IMR-90 (cell line): ENCODE measurements around the gene TP73. TPM values are rescaled to one million over a fixed set of nuclear protein-coding genes. Genes with fewer than 3 reads are reported as not detected.
A peak's percentile ranks its signal among the peaks of the same experiment; 100 is the strongest.

ENCODE experiments used
- ATAC-seq: fragments of 200-7000 bp; cut with Tn5 transposase; 2 replicates; pipeline ENCODE4 v1.9.1; 2020; ENCODE audit warnings: low read depth, mild to moderate bottlenecking, moderate library complexity
- BruUV-seq: library from RNA; stranded (reverse); fragments of 400-500 nt; replicated peaks from 2 replicates; lab custom pipeline; 2021; lab: Mats Ljungman, UMichigan
- CTCF ChIA-PET: fragments of 300-600 bp; formaldehyde crosslinking; extraction: SDS; loops from one replicate; lab custom pipeline; 2021; ENCODE audit warnings: antibody characterized with exemption; lab: Yijun Ruan, JAX
- POLR2A ChIA-PET: fragments of 300-600 bp; sonication (Branson Sonifier 250); formaldehyde crosslinking; loops from one replicate; lab custom pipeline; 2022; ENCODE audit warnings: antibody characterized with exemption; ENCODE audit not compliant: unreplicated experiment; lab: Charles Lee
- DNase-seq: peaks from one replicate; pipeline ENCODE4 v3.0.0; 2013
- H2AFZ ChIP-seq: replicated peaks from 2 replicates; pipeline ENCODE3; 2013; ENCODE audit warnings: low read length, mild to moderate bottlenecking; ENCODE audit not compliant: poor library complexity
- H2AK5ac ChIP-seq: 2 replicates; pipeline ENCODE4 v1.6.1; 2013; ENCODE audit warnings: low read depth, low read length, inconsistent platforms
- H2AK9ac ChIP-seq: replicated peaks from 2 replicates; pipeline ENCODE3; 2013; ENCODE audit warnings: mild to moderate bottlenecking, low read depth, low read length, moderate library complexity; ENCODE audit not compliant: poor library complexity
- H2BK120ac ChIP-seq: 2 replicates; pipeline ENCODE4 v1.6.1; 2013; ENCODE audit warnings: low read depth, low read length, inconsistent platforms
- H2BK15ac ChIP-seq: 3 replicates; pipeline ENCODE4 v1.6.1; 2013; ENCODE audit warnings: low read depth, low read length, inconsistent platforms
- H2BK20ac ChIP-seq: 2 replicates; pipeline ENCODE4 v1.6.1; 2013; ENCODE audit warnings: low read depth, mild to moderate bottlenecking, inconsistent platforms, low read length, moderate library complexity
- H2BK5ac ChIP-seq: 2 replicates; pipeline ENCODE4 v1.6.1; 2013; ENCODE audit warnings: mild to moderate bottlenecking, low read depth, low read length, inconsistent platforms; ENCODE audit not compliant: poor library complexity, severe bottlenecking
- H3K14ac ChIP-seq: replicated peaks from 2 replicates; pipeline ENCODE4 v1.6.1; 2013; ENCODE audit warnings: low read depth, low read length, inconsistent platforms
- H3K18ac ChIP-seq: 2 replicates; pipeline ENCODE4 v1.6.1; 2013; ENCODE audit warnings: low read depth, low read length, control low read depth
- H3K23ac ChIP-seq: 2 replicates; pipeline ENCODE4 v1.6.1; 2013; ENCODE audit warnings: low read depth, low read length, inconsistent platforms
- H3K27ac ChIP-seq: 2 replicates; pipeline ENCODE4 v1.5.1; 2013; ENCODE audit warnings: mild to moderate bottlenecking, control low read depth, low read length; ENCODE audit not compliant: insufficient read depth
- H3K27me3 ChIP-seq: 2 replicates; pipeline ENCODE4 v1.6.1; 2013; ENCODE audit warnings: low read length; ENCODE audit not compliant: control insufficient read depth, insufficient read depth
- H3K36me3 ChIP-seq: 2 replicates; pipeline ENCODE4 v1.6.1; 2013; ENCODE audit warnings: low read length, mixed read lengths; ENCODE audit not compliant: control insufficient read depth, insufficient read depth
- H3K4ac ChIP-seq: 2 replicates; pipeline ENCODE4 v1.6.1; 2013; ENCODE audit warnings: low read depth, low read length, inconsistent platforms
- H3K4me1 ChIP-seq: 2 replicates; pipeline ENCODE4 v1.6.1; 2013; ENCODE audit warnings: low read length, mixed read lengths; ENCODE audit not compliant: control insufficient read depth, insufficient read depth
- H3K4me2 ChIP-seq: 2 replicates; pipeline ENCODE4 v1.6.1; 2013; ENCODE audit warnings: low read depth, mild to moderate bottlenecking, control low read depth, low read length, moderate library complexity
- H3K4me3 ChIP-seq: 2 replicates; pipeline ENCODE4 v1.5.1; 2013; ENCODE audit warnings: low read depth, mild to moderate bottlenecking, control low read depth, low read length, moderate library complexity; ENCODE audit not compliant: insufficient read depth
- H3K56ac ChIP-seq: 2 replicates; pipeline ENCODE4 v1.6.1; 2013; ENCODE audit warnings: low read length, inconsistent platforms; ENCODE audit not compliant: insufficient read depth; ENCODE audit errors: extremely low read depth
- H3K79me1 ChIP-seq, 2 experiments: 2 replicates each; pipeline ENCODE4 v1.6.1; 2013; ENCODE audit warnings: low read length in 2 of 2, inconsistent platforms in 1 of 2, low read depth in 1 of 2
- H3K9ac ChIP-seq: 2 replicates; pipeline ENCODE4 v1.6.1; 2013; ENCODE audit warnings: low read depth, low read length, control low read depth
- H3K9me1 ChIP-seq: 2 replicates; pipeline ENCODE4 v1.6.1; 2013; ENCODE audit warnings: low read length, inconsistent platforms; ENCODE audit not compliant: insufficient read depth
- H3K9me3 ChIP-seq: 2 replicates; pipeline ENCODE4 v1.6.1; 2013; ENCODE audit warnings: low read length; ENCODE audit not compliant: control insufficient read depth, insufficient read depth
- H4K20me1 ChIP-seq: 2 replicates; pipeline ENCODE4 v1.6.1; 2013; ENCODE audit warnings: low read length, inconsistent platforms; ENCODE audit not compliant: insufficient read depth
- H4K5ac ChIP-seq: 2 replicates; pipeline ENCODE4 v1.6.1; 2013; ENCODE audit warnings: mild to moderate bottlenecking, low read depth, low read length, control low read depth
- H4K8ac ChIP-seq, 2 experiments: 2 replicates each; pipeline ENCODE4 v1.6.1; 2013; ENCODE audit warnings: low read depth in 2 of 2, low read length in 2 of 2, control low read depth in 1 of 2, inconsistent platforms in 1 of 2
- H4K91ac ChIP-seq: 2 replicates; pipeline ENCODE4 v1.6.1; 2013; ENCODE audit warnings: low read depth, low read length, inconsistent platforms; ENCODE audit not compliant: insufficient read depth
- BHLHE40 ChIP-seq: fragments of 150-350 bp; IDR thresholded peaks from 2 replicates; pipeline ENCODE4 v1.6.1; 2016; ENCODE audit warnings: mild to moderate bottlenecking, low read depth, low read length
- CEBPB ChIP-seq: IDR thresholded peaks from 2 replicates; pipeline ENCODE4 v1.6.1; 2012; ENCODE audit warnings: low read depth, low read length, improper control_type of control experiment
- CHD1 ChIP-seq: IDR thresholded peaks from 2 replicates; pipeline ENCODE4 v1.6.1; 2012; ENCODE audit warnings: low read depth, low read length, improper control_type of control experiment
- CTCF ChIP-seq: conservative IDR thresholded peaks from 2 replicates; pipeline ENCODE4 v1.5.1; 2012; ENCODE audit warnings: mild to moderate bottlenecking, low read depth, low read length, improper control_type of control experiment
- FOS ChIP-seq: fragments of 150-350 bp; IDR thresholded peaks from 2 replicates; pipeline ENCODE4 v1.6.1; 2016; ENCODE audit warnings: low read depth, low read length
- MAFK ChIP-seq: IDR thresholded peaks from 2 replicates; pipeline ENCODE4 v1.6.1; 2012; ENCODE audit warnings: low read depth, low read length, improper control_type of control experiment
- MAZ ChIP-seq: IDR thresholded peaks from 2 replicates; pipeline ENCODE4 v1.6.1; 2012; ENCODE audit warnings: low read depth, mild to moderate bottlenecking, low read length, improper control_type of control experiment, moderate library complexity, borderline replicate concordance
- MXI1 ChIP-seq: IDR thresholded peaks from 2 replicates; pipeline ENCODE4 v1.6.1; 2012; ENCODE audit warnings: low read depth, mild to moderate bottlenecking, low read length, moderate library complexity, borderline replicate concordance
- NFE2L2 ChIP-seq: fragments of 150-350 bp; IDR thresholded peaks from 2 replicates; pipeline ENCODE4 v1.6.1; 2016; ENCODE audit warnings: low read depth, mild to moderate bottlenecking, low read length
- POLR2A ChIP-seq: IDR thresholded peaks from 2 replicates; pipeline ENCODE4 v1.6.1; 2012; ENCODE audit warnings: mild to moderate bottlenecking, low read depth, low read length
- RAD21 ChIP-seq: IDR thresholded peaks from 2 replicates; pipeline ENCODE4 v1.6.1; 2012; ENCODE audit warnings: low read length, improper control_type of control experiment
- RCOR1 ChIP-seq: IDR thresholded peaks from 2 replicates; pipeline ENCODE4 v1.6.1; 2012; ENCODE audit warnings: mild to moderate bottlenecking, low read length, improper control_type of control experiment; ENCODE audit not compliant: insufficient replicate concordance
- RFX5 ChIP-seq: IDR thresholded peaks from 2 replicates; pipeline ENCODE4 v1.8.0; 2012; ENCODE audit warnings: low read depth, mild to moderate bottlenecking, low read length, moderate library complexity
- SMC3 ChIP-seq: fragments of 150-350 bp; IDR thresholded peaks from 2 replicates; pipeline ENCODE4 v1.6.1; 2016; ENCODE audit warnings: low read depth, mild to moderate bottlenecking, antibody characterized with exemption, low read length, moderate library complexity
- USF2 ChIP-seq: fragments of 150-350 bp; IDR thresholded peaks from 2 replicates; pipeline ENCODE4 v1.6.1; 2017; ENCODE audit warnings: mild to moderate bottlenecking, antibody characterized with exemption, low read length, low read depth
- WGBS, 2 experiments: methylation state at CpG; one replicate each; pipeline versions ENCODE4 v1.1.5 to v1.1.7; 2013; ENCODE audit warnings: missing lambda C conversion rate in 2 of 2; ENCODE audit not compliant: insufficient read length in 1 of 2; ENCODE audit errors: extremely low coverage in 2 of 2; 5-methylcytosine and 5-hydroxymethylcytosine counted together
- dilution Hi-C: fragments of 300-500 bp; cut with HindIII; formaldehyde crosslinking; loops from one replicate; pipeline ENCODE4 v1.14.3; 2018; ENCODE audit warnings: low sequenced_read_pairs; ENCODE audit not compliant: unreplicated experiment
- in situ Hi-C: fragments of 300-500 bp; cut with MboI; formaldehyde crosslinking; loops from 3 replicates; pipeline ENCODE4 v1.14.3; 2019; ENCODE audit warnings: low sequenced_read_pairs, inconsistent platforms, mixed read lengths
- intact Hi-C: fragments of 100-400 bp; cut with micrococcal nuclease; formaldehyde crosslinking; loops from 2 replicates; pipeline ENCODE4 v1.10.0; 2022
- polyA plus RNA-seq, 3 experiments: library from polyadenylated mRNA; depleted of rRNA; stranded (reverse); fragments of >200 nt; gene quantifications; 2 replicates each; pipeline ENCODE4 v1.2.3, GENCODE V29; 2012; ENCODE audit warnings: low replicate concordance in 1 of 3
- total RNA-seq: library from RNA; depleted of rRNA; stranded (reverse); fragments of >200 nt; gene quantifications from 2 replicates; pipeline ENCODE4 v1.2.3, GENCODE V29; 2012

The TP73 gene
- total and polyA plus RNA-seq, 2 of the 4 experiments (the other 2 are of a cell fraction): not detected

GRCh38 chr1:3702990-3703728 lies 50.8 kb downstream of the TP73 start:
- intact Hi-C loops: no loop called here
- POLR2A ChIA-PET: no interaction called here
- TF ChIP-seq RAD21 (no peak), USF2 (no peak), CTCF (no peak), CHD1 (no peak), RCOR1 (no peak), FOS (no peak), CEBPB (no peak), MAZ (no peak), POLR2A (no peak), RFX5 (no peak), NFE2L2 (no peak), SMC3 (no peak), BHLHE40 (no peak), MAFK (no peak), MXI1 (no peak)

More at GRCh38 chr1:3702990-3703728, 50.8 kb downstream of the TP73 start:
- in situ Hi-C loops (no loop called here), dilution Hi-C loops (no loop called here)
- Histone ChIP-seq H3K14ac (no peak overlapping the region), H3K4ac (no peak overlapping the region), H3K4me3 (no peak overlapping the region), H3K79me1 (no peaks in the 10 kb centered on the region), H2BK120ac (no peak overlapping the region), H3K56ac (no peak overlapping the region), H4K20me1 (no peaks in the 10 kb centered on the region), H2AFZ (peak overlapping the region; percentile 32), H2BK20ac (no peak overlapping the region), H3K27ac (no peak overlapping the region), H3K27me3 (peaks cover 44% of the 10 kb centered on the region), H2AK9ac (no peak overlapping the region), H2BK15ac (no peak overlapping the region), H3K23ac (no peak overlapping the region), H3K18ac (no peak overlapping the region), H3K9ac (no peak overlapping the region), H3K9me1 (no peaks in the 10 kb centered on the region), H3K4me1 (no peaks in the 10 kb centered on the region), H4K5ac (no peak overlapping the region), H3K9me3 (no peaks in the 10 kb centered on the region), H2BK5ac (no peak overlapping the region), H4K91ac (no peak overlapping the region), H3K4me2 (no peak overlapping the region), H2AK5ac (no peak overlapping the region), H4K8ac (no peak overlapping the region), H3K36me3 (no peaks in the 10 kb centered on the region)
- DNase-seq (peak; percentile 10), ATAC-seq (peak; percentile 18; the same call in 1 of the 2 replicates)
- BruUV-seq: no TSS peak
- 47% methylated on average over 14 of the region's 21 CpGs; no CpG with 5 or more reads in 1 of the 2 experiments for WGBS, 2 experiments
- CTCF ChIA-PET: interaction anchor here (0.9 kb wide), 1 partner anchor 21 kb away, joined by 3 read pairs; no protein-coding TSS in a partner anchor
